C4-2B (cell line): ENCODE measurements around the gene FHIT.

Experiments
- ZFX ChIP-seq: fragments of 450-650 bp; IDR thresholded peaks from 2 replicates; pipeline ENCODE4 v1.6.1; 2017
- TF ChIP-seq, protein P1 (sequence below): fragments of 450-650 bp; conservative IDR thresholded peaks from 2 replicates; pipeline ENCODE4 v1.5.1; 2017; ENCODE audit warnings: mild to moderate bottlenecking

GRCh38 chr3:60025096-60026050 lies 1225.9 kb downstream of the FHIT start:
- TF ChIP-seq, protein P1, sequence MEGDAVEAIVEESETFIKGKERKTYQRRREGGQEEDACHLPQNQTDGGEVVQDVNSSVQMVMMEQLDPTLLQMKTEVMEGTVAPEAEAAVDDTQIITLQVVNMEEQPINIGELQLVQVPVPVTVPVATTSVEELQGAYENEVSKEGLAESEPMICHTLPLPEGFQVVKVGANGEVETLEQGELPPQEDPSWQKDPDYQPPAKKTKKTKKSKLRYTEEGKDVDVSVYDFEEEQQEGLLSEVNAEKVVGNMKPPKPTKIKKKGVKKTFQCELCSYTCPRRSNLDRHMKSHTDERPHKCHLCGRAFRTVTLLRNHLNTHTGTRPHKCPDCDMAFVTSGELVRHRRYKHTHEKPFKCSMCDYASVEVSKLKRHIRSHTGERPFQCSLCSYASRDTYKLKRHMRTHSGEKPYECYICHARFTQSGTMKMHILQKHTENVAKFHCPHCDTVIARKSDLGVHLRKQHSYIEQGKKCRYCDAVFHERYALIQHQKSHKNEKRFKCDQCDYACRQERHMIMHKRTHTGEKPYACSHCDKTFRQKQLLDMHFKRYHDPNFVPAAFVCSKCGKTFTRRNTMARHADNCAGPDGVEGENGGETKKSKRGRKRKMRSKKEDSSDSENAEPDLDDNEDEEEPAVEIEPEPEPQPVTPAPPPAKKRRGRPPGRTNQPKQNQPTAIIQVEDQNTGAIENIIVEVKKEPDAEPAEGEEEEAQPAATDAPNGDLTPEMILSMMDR: no peak
- no peak for TF ChIP-seq ZFX
